ENCODE results near the gene DDX11.
"Not testable (repeated sequence)": the region's sequence is repeated elsewhere in the genome, so short reads cannot be mapped to it uniquely, and the experiment has no call there.

DNA sequence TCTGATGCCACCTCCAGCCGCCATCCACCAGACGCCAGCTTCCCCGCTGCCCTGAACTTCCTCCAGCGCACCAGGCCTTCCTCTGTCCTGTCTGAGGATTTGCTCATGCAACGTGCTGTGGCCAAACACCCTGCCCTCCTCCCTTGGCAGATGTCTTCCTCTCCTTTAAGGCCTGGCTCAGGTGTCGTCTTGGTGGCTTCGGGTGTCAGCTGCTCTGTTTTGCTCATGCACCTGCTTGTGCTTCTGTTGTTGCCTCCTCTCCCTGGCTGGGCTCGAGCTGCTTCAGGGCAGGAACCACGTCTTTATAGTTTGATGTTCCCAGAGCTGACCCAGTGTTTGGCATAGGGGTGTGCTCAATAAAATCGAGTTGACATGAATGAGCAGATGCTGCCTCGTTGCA, 12.4 kb downstream of the DDX11 start:
- not testable (repeated sequence) for TF ChIP-seq CTCF, POLR2AphosphoS5, POLR2A (IDR thresholded peaks at IDR 0.05)
